GM21825 (cell line): ENCODE results near the gene B4GALT5.
"Not testable (repeated sequence)": the region's sequence is repeated elsewhere in the genome, so short reads cannot be mapped to it uniquely, and the experiment has no call there.

Experiments used
- ATAC-seq: cut with Tn5 transposase; IDR thresholded peaks from one replicate; pipeline ENCODE4 v1.9.1; 2021; ENCODE audit warnings: mild to moderate bottlenecking, moderate library complexity; ENCODE audit not compliant: unreplicated experiment

The B4GALT5 gene

GRCh38 chr20:49713753-49714712 is at the start of gene B4GALT5:
Gene B4GALT5, minus strand, starts transcription at chr20:49713878. Its CDS starts 188 bp downstream, at chr20:49713690.
- peak; percentile 73 for ATAC-seq

GRCh38 chr20:49762940-49763766 is 49.5 kb upstream of the B4GALT5 start:
- ATAC-seq = no peak

GRCh38 chr20:49761888-49762287 is 48.2 kb upstream of the B4GALT5 start:
- ATAC-seq = not testable (repeated sequence)

GRCh38 chr20:49759266-49759950 is 45.7 kb upstream of the B4GALT5 start:
- no peak for ATAC-seq

GRCh38 chr20:49758781-49759180 is 45.1 kb upstream of the B4GALT5 start:
- no peak for ATAC-seq

- ATAC-seq = no peak
Observed at GRCh38 chr20:49757597-49757996, 43.9 kb upstream of the B4GALT5 start.

GRCh38 chr20:49756241-49756640 is 42.6 kb upstream of the B4GALT5 start:
- ATAC-seq = no peak

- ATAC-seq = no peak
Observed at GRCh38 chr20:49754596-49754995, 40.9 kb upstream of the B4GALT5 start.

GRCh38 chr20:49753133-49753532 is 39.5 kb upstream of the B4GALT5 start:
- ATAC-seq = no peak

GRCh38 chr20:49752201-49752903 is 38.7 kb upstream of the B4GALT5 start:
- no peak for ATAC-seq

GRCh38 chr20:49751397-49751736 is 37.7 kb upstream of the B4GALT5 start:
- no peak for ATAC-seq

DNA sequence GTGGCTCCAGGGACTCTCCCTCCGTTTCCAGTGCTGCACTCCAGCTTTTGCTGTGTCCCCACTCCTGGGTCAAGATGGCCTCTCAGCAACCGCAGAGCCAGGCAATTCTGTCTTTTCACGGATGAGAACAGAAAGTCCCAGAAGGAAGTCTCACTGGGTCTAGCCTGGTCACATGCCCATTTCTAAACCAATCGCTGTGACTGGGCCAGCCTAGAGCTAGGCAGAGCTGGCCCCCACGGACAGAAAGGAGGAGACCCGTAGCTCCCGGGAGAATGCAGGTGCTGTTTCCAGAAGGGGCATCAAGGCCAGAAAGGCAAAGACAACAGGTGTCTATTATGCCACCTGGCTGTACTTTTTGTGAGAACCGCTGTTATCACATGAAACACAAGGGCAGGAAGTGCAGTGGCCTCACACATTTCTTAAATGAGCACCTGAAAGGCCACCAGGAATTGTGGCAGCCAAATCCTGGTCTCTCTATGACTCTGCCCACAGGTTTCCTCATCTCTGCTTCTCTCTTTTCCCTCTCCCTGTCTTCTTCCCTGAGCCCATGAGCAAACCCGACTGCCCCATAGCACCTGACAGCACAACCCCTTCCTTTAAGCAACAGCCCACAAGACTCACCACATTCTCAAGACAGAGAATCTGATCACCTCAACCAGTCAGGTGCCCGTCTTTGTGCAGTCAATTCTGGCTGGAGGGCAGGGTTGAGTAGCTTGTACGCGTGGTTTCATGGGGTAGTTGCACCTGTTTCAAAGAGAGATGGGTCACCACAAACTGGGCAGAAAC is 37.1 kb upstream of the B4GALT5 start:
- peak; percentile 74 for ATAC-seq

DNA sequence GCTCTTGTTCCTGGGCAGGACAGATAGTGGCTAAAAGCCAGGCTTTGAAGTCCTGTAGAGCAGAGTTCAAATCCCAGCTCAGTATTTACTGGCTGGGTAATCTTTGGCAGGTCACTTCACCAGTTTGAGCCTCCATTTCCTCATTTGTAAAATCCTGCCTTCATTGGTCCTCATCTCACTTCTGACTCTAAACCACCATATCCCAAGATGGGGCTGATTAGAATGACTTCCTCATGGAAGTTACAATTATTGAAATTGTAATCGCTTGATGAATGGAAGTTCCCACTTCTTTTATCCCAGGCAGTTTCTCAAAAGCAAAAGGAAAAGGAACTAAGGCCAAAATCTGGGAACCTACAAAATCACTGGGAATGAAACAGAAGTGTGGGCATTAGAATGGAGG is 35.9 kb upstream of the B4GALT5 start:
- ATAC-seq = no peak

GRCh38 chr20:49748525-49748838 is 34.8 kb upstream of the B4GALT5 start:
- ATAC-seq = no peak

DNA sequence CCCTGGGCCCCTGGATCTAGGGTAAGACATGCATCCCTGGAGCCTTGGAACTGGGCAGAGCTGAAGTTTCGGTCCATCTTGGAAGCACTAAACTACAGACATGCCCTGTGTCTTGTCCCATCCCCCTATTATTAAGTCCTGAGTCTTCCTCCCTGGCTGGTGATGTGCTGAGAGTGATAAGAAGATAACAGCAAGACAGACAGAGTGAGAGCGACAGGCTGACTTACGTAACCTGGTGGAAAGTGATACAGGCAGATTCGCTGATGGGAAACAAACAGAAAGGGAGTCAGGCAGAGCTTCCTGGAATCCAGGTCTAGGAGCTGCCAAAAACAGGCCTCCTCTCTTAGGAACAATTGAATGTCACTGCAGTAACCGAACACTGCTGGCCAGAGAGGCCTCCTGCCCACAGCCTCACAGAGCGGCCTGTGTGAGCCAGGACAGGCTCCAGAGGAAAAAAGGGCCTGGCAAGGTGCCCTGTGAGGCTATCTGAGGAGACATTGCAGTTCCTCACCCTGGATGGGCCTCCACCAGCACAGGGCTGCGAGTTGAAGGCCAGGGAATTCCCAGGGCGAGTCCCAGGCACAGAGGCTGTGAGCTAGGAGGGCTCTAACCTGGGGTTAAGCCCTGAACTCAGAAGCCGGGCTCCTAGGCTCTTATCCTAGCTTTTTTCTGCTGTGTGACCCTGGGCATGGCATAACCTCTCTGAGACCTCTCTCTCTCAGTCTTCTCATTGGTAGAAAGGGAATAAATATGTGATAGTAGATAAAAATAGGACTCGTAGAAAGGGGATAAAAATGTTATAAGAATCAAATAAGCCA is 34.2 kb upstream of the B4GALT5 start:
- no peak for ATAC-seq

GRCh38 chr20:49742948-49743347 is 29.3 kb upstream of the B4GALT5 start:
- ATAC-seq = no peak

- no peak for ATAC-seq
Observed at GRCh38 chr20:49741977-49742376, 28.3 kb upstream of the B4GALT5 start.

DNA sequence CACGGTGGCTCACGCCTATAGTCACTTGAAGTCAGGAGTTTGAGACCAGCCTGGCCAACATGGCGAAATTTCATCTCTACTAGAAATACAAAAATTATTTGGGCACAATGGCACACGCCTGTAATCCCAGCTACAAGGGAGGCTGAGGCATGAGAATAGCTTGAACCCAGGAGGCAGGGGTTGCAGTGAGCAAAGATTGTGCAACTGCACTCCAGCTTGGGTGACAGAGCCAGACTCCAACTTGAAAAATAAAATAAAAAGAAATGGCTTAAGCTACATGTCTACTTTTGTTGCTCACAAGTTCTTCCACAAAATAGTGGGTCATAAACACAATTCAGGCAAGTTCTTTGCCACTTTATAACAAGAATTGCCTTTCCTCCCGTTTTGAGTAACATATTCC is 27.1 kb upstream of the B4GALT5 start:
- no peak for ATAC-seq

- no peak for ATAC-seq
Observed at GRCh38 chr20:49739042-49739441, 25.4 kb upstream of the B4GALT5 start.
